ENCODE measurements around the gene PPM1H.

Gene PPM1H

GRCh38 chr12:62604373-62604772 lies 330.6 kb downstream of the PPM1H start:
- no peak for DNase-seq (ENCODE audit: extremely low read depth, low read depth)
- TF ChIP-seq CTCF (IDR thresholded peaks at IDR 0.05; ENCODE audit: low read depth, low read length): no peak

- no peak for DNase-seq (ENCODE audit: extremely low read depth, low read depth)
- no peak for TF ChIP-seq CTCF (IDR thresholded peaks at IDR 0.05; ENCODE audit: low read depth, low read length)
Observed at GRCh38 chr12:62603811-62604098, 331.2 kb downstream of the PPM1H start.

GRCh38 chr12:62603061-62603810 lies 331.7 kb downstream of the PPM1H start:
- TF ChIP-seq CTCF (IDR thresholded peaks at IDR 0.05; ENCODE audit: low read depth, low read length): peak; percentile 53
- peak; percentile 70 for DNase-seq (ENCODE audit: extremely low read depth, low read depth)

GRCh38 chr12:62602255-62603060 lies 332.5 kb downstream of the PPM1H start:
- no peak for TF ChIP-seq CTCF (IDR thresholded peaks at IDR 0.05; ENCODE audit: low read depth, low read length)
- peak; percentile 76 for DNase-seq (ENCODE audit: extremely low read depth, low read depth)

GRCh38 chr12:62601765-62602164 lies 333.2 kb downstream of the PPM1H start:
- no peak for DNase-seq (ENCODE audit: extremely low read depth, low read depth)
- TF ChIP-seq CTCF (IDR thresholded peaks at IDR 0.05; ENCODE audit: low read depth, low read length): no peak

- TF ChIP-seq CTCF (IDR thresholded peaks at IDR 0.05; ENCODE audit: low read depth, low read length): no peak; the same call in 1 of the 2 replicates
- DNase-seq (ENCODE audit: extremely low read depth, low read depth): no peak
Observed at GRCh38 chr12:62599854-62600437, 335.0 kb downstream of the PPM1H start.

- no peak for TF ChIP-seq CTCF (IDR thresholded peaks at IDR 0.05; ENCODE audit: low read depth, low read length)
- DNase-seq (ENCODE audit: extremely low read depth, low read depth): no peak
Observed at GRCh38 chr12:62598846-62599245, 336.1 kb downstream of the PPM1H start.

All from AG09319 (cell line).